Stimulated activated CD8-positive, alpha-beta memory T cell treated with anti-CD3 and anti-CD28 coated beads, Interleukin-12 subunit alpha, Interleukin-12 subunit beta, amount 100 ng/mL, for 4 hours (primary cell): ENCODE measurements around the gene GRM3.
"Not testable (repeated sequence)": the region's sequence is repeated elsewhere in the genome, so short reads cannot be mapped to it uniquely, and the experiment has no call there.

ENCODE experiments used
- DNase-seq: peaks from one replicate; pipeline ENCODE4 v3.0.0-alpha.2; 2020; ENCODE audit warnings: low read depth

Gene GRM3

GRCh38 chr7:86643561-86644281, at the start of gene GRM3:
Gene GRM3, plus strand, starts transcription at chr7:86643909. Its CDS starts 121,237 bp downstream, at chr7:86765146.
- DNase-seq: no peak

- DNase-seq: no peak
Measured at GRCh38 chr7:86598311-86598710, 45.4 kb upstream of the GRM3 start.

GRCh38 chr7:86598721-86599120, 45.0 kb upstream of the GRM3 start:
- DNase-seq: no peak

GRCh38 chr7:86600506-86601290, 43.0 kb upstream of the GRM3 start:
- DNase-seq: no peak

- DNase-seq: not testable (repeated sequence)
Measured at GRCh38 chr7:86615711-86616110, 28.0 kb upstream of the GRM3 start.

GRCh38 chr7:86644282-86645224, 844 bp downstream of the GRM3 start:
- DNase-seq: no peak

GRCh38 chr7:86645225-86645608, 1.5 kb downstream of the GRM3 start:
- no peak for DNase-seq

GRCh38 chr7:86645676-86646276, 2.1 kb downstream of the GRM3 start:
- DNase-seq: no peak

GRCh38 chr7:86647385-86648094, 3.8 kb downstream of the GRM3 start:
- no peak for DNase-seq

- DNase-seq: no peak
Measured at GRCh38 chr7:86648169-86648568, 4.5 kb downstream of the GRM3 start.

GRCh38 chr7:86653919-86654659, 10.4 kb downstream of the GRM3 start:
- no peak for DNase-seq

GRCh38 chr7:86657948-86658347, 14.2 kb downstream of the GRM3 start:
- DNase-seq: no peak

- DNase-seq: no peak
Measured at GRCh38 chr7:86660950-86661462, 17.3 kb downstream of the GRM3 start.

GRCh38 chr7:86664486-86664885, 20.8 kb downstream of the GRM3 start:
- DNase-seq: no peak

- no peak for DNase-seq
Measured at GRCh38 chr7:86664991-86665390, 21.3 kb downstream of the GRM3 start.

GRCh38 chr7:86665669-86666068, 22.0 kb downstream of the GRM3 start:
- DNase-seq: no peak

GRCh38 chr7:86667732-86668131, 24.0 kb downstream of the GRM3 start:
- no peak for DNase-seq

GRCh38 chr7:86668315-86668714, 24.6 kb downstream of the GRM3 start:
- no peak for DNase-seq

- DNase-seq: no peak
Measured at GRCh38 chr7:86687831-86688230, 44.1 kb downstream of the GRM3 start.

GRCh38 chr7:86689363-86689762, 45.7 kb downstream of the GRM3 start:
- DNase-seq: no peak
